GM23338 (cell line): ENCODE results near the gene GMPR. TPM values are rescaled to one million over a fixed set of nuclear protein-coding genes. Genes with fewer than 3 reads are reported as not detected.

ENCODE experiments used
- ATAC-seq: fragments of 200-7000 bp; cut with Tn5 transposase; 3 replicates; pipeline ENCODE4 v1.9.1; 2020
- DNase-seq: peaks from one replicate; pipeline ENCODE4 v3.0.0-alpha.2; 2015; ENCODE audit warnings: low spot score
- H2AFZ ChIP-seq: fragments of 200-600 bp; sonication (generic); 2 replicates; pipeline ENCODE4 v1.8.0; 2016; ENCODE audit warnings: antibody characterized with exemption, mild to moderate bottlenecking, moderate library complexity
- H3F3A ChIP-seq: fragments of 200-600 bp; sonication (generic); replicated peaks from 2 replicates; pipeline ENCODE4 v1.8.0; 2017; ENCODE audit warnings: antibody characterized with exemption, mixed run types, low read depth
- H3K27ac ChIP-seq: fragments of 200-600 bp; sonication (generic); 2 replicates; pipeline ENCODE4 v1.6.1; 2016; ENCODE audit warnings: low read depth
- H3K27me3 ChIP-seq: fragments of 200-600 bp; sonication (generic); 2 replicates; pipeline ENCODE4 v1.8.0; 2016; ENCODE audit warnings: mild to moderate bottlenecking, mixed run types, moderate library complexity; ENCODE audit not compliant: insufficient read depth
- H3K36me3 ChIP-seq: fragments of 200-600 bp; sonication (generic); 2 replicates; pipeline ENCODE4 v1.8.0; 2016; ENCODE audit warnings: mild to moderate bottlenecking; ENCODE audit not compliant: insufficient read depth
- H3K4me1 ChIP-seq: fragments of 200-600 bp; sonication (generic); 2 replicates; pipeline ENCODE4 v1.8.0; 2016; ENCODE audit warnings: mild to moderate bottlenecking, moderate library complexity; ENCODE audit not compliant: insufficient read depth
- H3K4me2 ChIP-seq: fragments of 200-600 bp; sonication (generic); 2 replicates; pipeline ENCODE4 v1.7.1; 2017; ENCODE audit warnings: mixed run types
- H3K4me3 ChIP-seq: fragments of 200-600 bp; sonication (generic); 2 replicates; pipeline ENCODE4 v1.6.1; 2016; ENCODE audit warnings: mixed run types
- H3K79me2 ChIP-seq: fragments of 200-600 bp; sonication (generic); replicated peaks from 2 replicates; pipeline ENCODE4 v1.8.0; 2017; ENCODE audit warnings: mild to moderate bottlenecking; ENCODE audit not compliant: insufficient read depth
- H3K9me2 ChIP-seq: fragments of 200-600 bp; sonication (generic); 2 replicates; pipeline ENCODE4 v1.8.0; 2017; ENCODE audit not compliant: insufficient read depth
- H4K20me1 ChIP-seq: fragments of 200-600 bp; sonication (generic); replicated peaks from 2 replicates; pipeline ENCODE4 v1.8.0; 2017; ENCODE audit warnings: mild to moderate bottlenecking; ENCODE audit not compliant: insufficient read depth
- H3K27ac Mint-ChIP-seq: 2 replicates; pipeline ENCODE4 v1.8.0; 2020; ENCODE audit warnings: inconsistent platforms, mild to moderate bottlenecking, moderate library complexity, mixed read lengths
- H3K27me3 Mint-ChIP-seq: 3 replicates; pipeline ENCODE4 v1.8.0; 2022; ENCODE audit warnings: low read depth, mild to moderate bottlenecking, moderate library complexity, mixed read lengths, inconsistent platforms; ENCODE audit not compliant: insufficient read depth, poor library complexity
- H3K36me3 Mint-ChIP-seq: 3 replicates; pipeline ENCODE4 v1.8.0; 2021; ENCODE audit warnings: low read depth, mild to moderate bottlenecking, inconsistent platforms, moderate library complexity, mixed read lengths
- H3K4me1 Mint-ChIP-seq: 3 replicates; pipeline ENCODE4 v1.8.0; 2020; ENCODE audit warnings: mild to moderate bottlenecking, inconsistent platforms, mixed read lengths
- H3K4me3 Mint-ChIP-seq: 3 replicates; pipeline ENCODE4 v1.8.0; 2021; ENCODE audit warnings: moderate library complexity, mild to moderate bottlenecking, inconsistent platforms, mixed read lengths
- H3K9me3 Mint-ChIP-seq: 3 replicates; pipeline ENCODE4 v1.8.0; 2020; ENCODE audit warnings: moderate library complexity, mild to moderate bottlenecking, inconsistent platforms, mixed read lengths
- CREB1 ChIP-seq: fragments of 250-450 bp; sonication (Bioruptor Pico); IDR thresholded peaks from 2 replicates; pipeline ENCODE4 v1.5.0; 2020; ENCODE audit warnings: low read depth, mild to moderate bottlenecking, moderate library complexity
- EZH2 ChIP-seq: fragments of 200-600 bp; sonication (generic); IDR thresholded peaks from one replicate; pipeline ENCODE4 v1.8.0; 2017; ENCODE audit warnings: antibody characterized with exemption, mild to moderate bottlenecking, low read depth; ENCODE audit not compliant: unreplicated experiment
- EZH2phosphoT487 ChIP-seq: fragments of 200-600 bp; sonication (generic); IDR thresholded peaks from one replicate; pipeline ENCODE4 v1.8.1; 2018; ENCODE audit warnings: antibody characterized with exemption; ENCODE audit not compliant: unreplicated experiment
- JUNB ChIP-seq: IDR thresholded peaks from one replicate; pipeline ENCODE4 v1.6.1; 2016; ENCODE audit warnings: antibody characterized with exemption; ENCODE audit not compliant: unreplicated experiment
- NANOG ChIP-seq: IDR thresholded peaks from 2 replicates; pipeline ENCODE4 v1.6.1; 2016; ENCODE audit warnings: antibody characterized with exemption, borderline replicate concordance
- POLR2AphosphoS5 ChIP-seq: IDR thresholded peaks from 2 replicates; pipeline ENCODE4 v1.6.1; 2016; ENCODE audit warnings: antibody characterized with exemption, low read depth
- STAT1 ChIP-seq: IDR thresholded peaks from one replicate; pipeline ENCODE4 v1.6.1; 2016; ENCODE audit warnings: antibody characterized with exemption; ENCODE audit not compliant: unreplicated experiment
- ZNF114 ChIP-seq: fragments of 250-450 bp; sonication (Bioruptor Pico); IDR thresholded peaks from 2 replicates; pipeline ENCODE4 v1.5.0; 2020; ENCODE audit warnings: mild to moderate bottlenecking, moderate library complexity
- ZNF331 ChIP-seq: fragments of 250-450 bp; sonication (Bioruptor Pico); IDR thresholded peaks from 2 replicates; pipeline ENCODE4 v1.5.0; 2020; ENCODE audit warnings: low read depth, mild to moderate bottlenecking, moderate library complexity
- polyA plus RNA-seq: library from polyadenylated mRNA; unstranded; fragments of >200 nt; fragmentation: Nextera tagmentation; extraction: Ambion mirVana; gene quantifications from 2 replicates; pipeline ENCODE4 v1.2.1, GENCODE V29; 2016
- total RNA-seq: library from RNA; depleted of rRNA; stranded (reverse); fragments of >200 nt; shearing (Covaris generic); gene quantifications from 2 replicates; pipeline ENCODE4 v1.2.3, GENCODE V29; 2014
- TF ChIP-seq, protein P1 (sequence below): IDR thresholded peaks from 2 replicates; pipeline ENCODE4 v1.6.1; 2016; ENCODE audit warnings: antibody characterized with exemption
- TF ChIP-seq, protein P2 (sequence below), 2 experiments: fragments of 200-600 bp in 1 of 2; sonication (generic) in 1 of 2; conservative IDR thresholded peaks; 2 replicates each; pipeline versions ENCODE4 v1.5.1 to v1.6.1; 2016 to 2017; ENCODE audit warnings: antibody characterized with exemption in 2 of 2, low read depth in 2 of 2, mild to moderate bottlenecking in 2 of 2, moderate library complexity in 1 of 2
- TF ChIP-seq, protein P3 (sequence below): fragments of 250-450 bp; sonication (Bioruptor Pico); IDR thresholded peaks from 2 replicates; pipeline ENCODE4 v1.5.0; 2020; ENCODE audit warnings: mild to moderate bottlenecking, moderate library complexity
- TF ChIP-seq, protein P4 (sequence below): IDR thresholded peaks from one replicate; pipeline ENCODE4 v1.6.1; 2018; ENCODE audit warnings: antibody characterized with exemption; ENCODE audit not compliant: unreplicated experiment

The GMPR gene
- total and polyA plus RNA-seq, 2 experiments from 2014 or later: 0.23 to 0.35 TPM

DNA sequence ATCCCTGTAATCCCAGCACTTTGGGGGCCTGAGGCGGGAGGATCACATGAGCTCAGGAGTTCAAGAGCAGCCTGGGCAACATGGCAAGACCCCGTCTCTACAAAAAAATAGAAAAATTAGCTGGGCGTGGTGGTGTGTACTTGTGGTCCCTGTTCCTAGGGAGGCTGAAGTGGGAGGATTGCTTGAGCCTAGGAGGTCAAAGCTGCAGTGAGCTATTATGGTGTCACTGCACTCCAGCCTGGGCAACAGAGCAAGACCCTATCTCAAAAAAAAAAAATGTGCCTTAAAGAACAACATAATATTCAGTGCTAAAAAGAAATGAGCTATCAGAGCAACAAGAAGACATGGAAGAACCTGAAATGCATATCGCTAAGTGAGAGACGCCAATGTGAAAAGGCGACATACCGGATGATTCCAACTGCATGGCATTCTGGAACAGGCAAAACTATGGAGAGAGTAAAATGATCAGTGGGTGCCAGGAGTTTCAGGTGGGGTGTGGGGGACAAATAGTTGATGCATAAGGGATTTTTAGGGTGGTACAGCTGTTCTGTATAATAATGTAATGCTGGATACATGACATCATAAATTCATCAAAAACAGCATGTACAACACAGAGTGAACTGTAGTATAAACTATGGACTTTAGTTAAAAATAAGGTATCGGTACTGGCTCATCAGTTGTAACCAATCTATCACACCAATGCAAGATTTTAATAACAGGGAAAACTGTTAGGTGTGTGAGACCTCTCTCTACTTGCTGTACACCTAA, 80.8 kb downstream of the GMPR start:
- Histone ChIP-seq H3K27ac (no peak overlapping the region), H3K4me1 (peaks cover 3% of the 10 kb centered on the region; the same call in 1 of the 2 replicates), H3K9me2 (no peaks in the 10 kb centered on the region), H2AFZ (no peak overlapping the region), H3K36me3 (no peaks in the 10 kb centered on the region), H4K20me1 (no peaks in the 10 kb centered on the region), H3K4me2 (no peak overlapping the region), H3K79me2 (no peaks in the 10 kb centered on the region), H3F3A (no peaks in the 10 kb centered on the region), H3K4me3 (no peak overlapping the region), H3K27me3 (no peaks in the 10 kb centered on the region)
- H3K36me3 Mint-ChIP-seq: no peaks in the 10 kb centered on the region
- TF ChIP-seq ZNF114 (CRISPR knock-in tag): no peak
- TF ChIP-seq POLR2AphosphoS5: no peak
- TF ChIP-seq JUNB: no peak
- no peak for TF ChIP-seq ZNF331 (CRISPR knock-in tag)
- TF ChIP-seq CREB1 (CRISPR knock-in tag): no peak
- no peak for TF ChIP-seq STAT1
- TF ChIP-seq, protein P1, sequence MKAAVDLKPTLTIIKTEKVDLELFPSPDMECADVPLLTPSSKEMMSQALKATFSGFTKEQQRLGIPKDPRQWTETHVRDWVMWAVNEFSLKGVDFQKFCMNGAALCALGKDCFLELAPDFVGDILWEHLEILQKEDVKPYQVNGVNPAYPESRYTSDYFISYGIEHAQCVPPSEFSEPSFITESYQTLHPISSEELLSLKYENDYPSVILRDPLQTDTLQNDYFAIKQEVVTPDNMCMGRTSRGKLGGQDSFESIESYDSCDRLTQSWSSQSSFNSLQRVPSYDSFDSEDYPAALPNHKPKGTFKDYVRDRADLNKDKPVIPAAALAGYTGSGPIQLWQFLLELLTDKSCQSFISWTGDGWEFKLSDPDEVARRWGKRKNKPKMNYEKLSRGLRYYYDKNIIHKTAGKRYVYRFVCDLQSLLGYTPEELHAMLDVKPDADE: no peak
- TF ChIP-seq, protein P2, sequence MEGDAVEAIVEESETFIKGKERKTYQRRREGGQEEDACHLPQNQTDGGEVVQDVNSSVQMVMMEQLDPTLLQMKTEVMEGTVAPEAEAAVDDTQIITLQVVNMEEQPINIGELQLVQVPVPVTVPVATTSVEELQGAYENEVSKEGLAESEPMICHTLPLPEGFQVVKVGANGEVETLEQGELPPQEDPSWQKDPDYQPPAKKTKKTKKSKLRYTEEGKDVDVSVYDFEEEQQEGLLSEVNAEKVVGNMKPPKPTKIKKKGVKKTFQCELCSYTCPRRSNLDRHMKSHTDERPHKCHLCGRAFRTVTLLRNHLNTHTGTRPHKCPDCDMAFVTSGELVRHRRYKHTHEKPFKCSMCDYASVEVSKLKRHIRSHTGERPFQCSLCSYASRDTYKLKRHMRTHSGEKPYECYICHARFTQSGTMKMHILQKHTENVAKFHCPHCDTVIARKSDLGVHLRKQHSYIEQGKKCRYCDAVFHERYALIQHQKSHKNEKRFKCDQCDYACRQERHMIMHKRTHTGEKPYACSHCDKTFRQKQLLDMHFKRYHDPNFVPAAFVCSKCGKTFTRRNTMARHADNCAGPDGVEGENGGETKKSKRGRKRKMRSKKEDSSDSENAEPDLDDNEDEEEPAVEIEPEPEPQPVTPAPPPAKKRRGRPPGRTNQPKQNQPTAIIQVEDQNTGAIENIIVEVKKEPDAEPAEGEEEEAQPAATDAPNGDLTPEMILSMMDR (conservative IDR thresholded peaks at IDR 0.05; ENCODE audit: low read depth in 2 of 2): no peak
- TF ChIP-seq EZH2phosphoT487: no peak
- TF ChIP-seq, protein P3, sequence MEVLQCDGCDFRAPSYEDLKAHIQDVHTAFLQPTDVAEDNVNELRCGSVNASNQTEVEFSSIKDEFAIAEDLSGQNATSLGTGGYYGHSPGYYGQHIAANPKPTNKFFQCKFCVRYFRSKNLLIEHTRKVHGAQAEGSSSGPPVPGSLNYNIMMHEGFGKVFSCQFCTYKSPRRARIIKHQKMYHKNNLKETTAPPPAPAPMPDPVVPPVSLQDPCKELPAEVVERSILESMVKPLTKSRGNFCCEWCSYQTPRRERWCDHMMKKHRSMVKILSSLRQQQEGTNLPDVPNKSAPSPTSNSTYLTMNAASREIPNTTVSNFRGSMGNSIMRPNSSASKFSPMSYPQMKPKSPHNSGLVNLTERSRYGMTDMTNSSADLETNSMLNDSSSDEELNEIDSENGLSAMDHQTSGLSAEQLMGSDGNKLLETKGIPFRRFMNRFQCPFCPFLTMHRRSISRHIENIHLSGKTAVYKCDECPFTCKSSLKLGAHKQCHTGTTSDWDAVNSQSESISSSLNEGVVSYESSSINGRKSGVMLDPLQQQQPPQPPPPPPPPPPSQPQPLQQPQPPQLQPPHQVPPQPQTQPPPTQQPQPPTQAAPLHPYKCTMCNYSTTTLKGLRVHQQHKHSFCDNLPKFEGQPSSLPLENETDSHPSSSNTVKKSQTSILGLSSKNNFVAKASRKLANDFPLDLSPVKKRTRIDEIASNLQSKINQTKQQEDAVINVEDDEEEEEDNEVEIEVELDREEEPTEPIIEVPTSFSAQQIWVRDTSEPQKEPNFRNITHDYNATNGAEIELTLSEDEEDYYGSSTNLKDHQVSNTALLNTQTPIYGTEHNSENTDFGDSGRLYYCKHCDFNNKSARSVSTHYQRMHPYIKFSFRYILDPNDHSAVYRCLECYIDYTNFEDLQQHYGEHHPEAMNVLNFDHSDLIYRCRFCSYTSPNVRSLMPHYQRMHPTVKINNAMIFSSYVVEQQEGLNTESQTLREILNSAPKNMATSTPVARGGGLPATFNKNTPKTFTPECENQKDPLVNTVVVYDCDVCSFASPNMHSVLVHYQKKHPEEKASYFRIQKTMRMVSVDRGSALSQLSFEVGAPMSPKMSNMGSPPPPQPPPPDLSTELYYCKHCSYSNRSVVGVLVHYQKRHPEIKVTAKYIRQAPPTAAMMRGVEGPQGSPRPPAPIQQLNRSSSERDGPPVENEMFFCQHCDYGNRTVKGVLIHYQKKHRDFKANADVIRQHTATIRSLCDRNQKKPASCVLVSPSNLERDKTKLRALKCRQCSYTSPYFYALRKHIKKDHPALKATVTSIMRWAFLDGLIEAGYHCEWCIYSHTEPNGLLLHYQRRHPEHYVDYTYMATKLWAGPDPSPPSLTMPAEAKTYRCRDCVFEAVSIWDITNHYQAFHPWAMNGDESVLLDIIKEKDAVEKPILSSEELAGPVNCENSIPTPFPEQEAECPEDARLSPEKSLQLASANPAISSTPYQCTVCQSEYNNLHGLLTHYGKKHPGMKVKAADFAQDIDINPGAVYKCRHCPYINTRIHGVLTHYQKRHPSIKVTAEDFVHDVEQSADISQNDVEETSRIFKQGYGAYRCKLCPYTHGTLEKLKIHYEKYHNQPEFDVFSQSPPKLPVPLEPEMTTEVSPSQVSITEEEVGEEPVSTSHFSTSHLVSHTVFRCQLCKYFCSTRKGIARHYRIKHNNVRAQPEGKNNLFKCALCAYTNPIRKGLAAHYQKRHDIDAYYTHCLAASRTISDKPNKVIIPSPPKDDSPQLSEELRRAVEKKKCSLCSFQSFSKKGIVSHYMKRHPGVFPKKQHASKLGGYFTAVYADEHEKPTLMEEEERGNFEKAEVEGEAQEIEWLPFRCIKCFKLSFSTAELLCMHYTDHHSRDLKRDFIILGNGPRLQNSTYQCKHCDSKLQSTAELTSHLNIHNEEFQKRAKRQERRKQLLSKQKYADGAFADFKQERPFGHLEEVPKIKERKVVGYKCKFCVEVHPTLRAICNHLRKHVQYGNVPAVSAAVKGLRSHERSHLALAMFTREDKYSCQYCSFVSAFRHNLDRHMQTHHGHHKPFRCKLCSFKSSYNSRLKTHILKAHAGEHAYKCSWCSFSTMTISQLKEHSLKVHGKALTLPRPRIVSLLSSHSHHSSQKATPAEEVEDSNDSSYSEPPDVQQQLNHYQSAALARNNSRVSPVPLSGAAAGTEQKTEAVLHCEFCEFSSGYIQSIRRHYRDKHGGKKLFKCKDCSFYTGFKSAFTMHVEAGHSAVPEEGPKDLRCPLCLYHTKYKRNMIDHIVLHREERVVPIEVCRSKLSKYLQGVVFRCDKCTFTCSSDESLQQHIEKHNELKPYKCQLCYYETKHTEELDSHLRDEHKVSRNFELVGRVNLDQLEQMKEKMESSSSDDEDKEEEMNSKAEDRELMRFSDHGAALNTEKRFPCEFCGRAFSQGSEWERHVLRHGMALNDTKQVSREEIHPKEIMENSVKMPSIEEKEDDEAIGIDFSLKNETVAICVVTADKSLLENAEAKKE (CRISPR knock-in tag): no peak
- TF ChIP-seq EZH2: no peak
- TF ChIP-seq, protein P4, sequence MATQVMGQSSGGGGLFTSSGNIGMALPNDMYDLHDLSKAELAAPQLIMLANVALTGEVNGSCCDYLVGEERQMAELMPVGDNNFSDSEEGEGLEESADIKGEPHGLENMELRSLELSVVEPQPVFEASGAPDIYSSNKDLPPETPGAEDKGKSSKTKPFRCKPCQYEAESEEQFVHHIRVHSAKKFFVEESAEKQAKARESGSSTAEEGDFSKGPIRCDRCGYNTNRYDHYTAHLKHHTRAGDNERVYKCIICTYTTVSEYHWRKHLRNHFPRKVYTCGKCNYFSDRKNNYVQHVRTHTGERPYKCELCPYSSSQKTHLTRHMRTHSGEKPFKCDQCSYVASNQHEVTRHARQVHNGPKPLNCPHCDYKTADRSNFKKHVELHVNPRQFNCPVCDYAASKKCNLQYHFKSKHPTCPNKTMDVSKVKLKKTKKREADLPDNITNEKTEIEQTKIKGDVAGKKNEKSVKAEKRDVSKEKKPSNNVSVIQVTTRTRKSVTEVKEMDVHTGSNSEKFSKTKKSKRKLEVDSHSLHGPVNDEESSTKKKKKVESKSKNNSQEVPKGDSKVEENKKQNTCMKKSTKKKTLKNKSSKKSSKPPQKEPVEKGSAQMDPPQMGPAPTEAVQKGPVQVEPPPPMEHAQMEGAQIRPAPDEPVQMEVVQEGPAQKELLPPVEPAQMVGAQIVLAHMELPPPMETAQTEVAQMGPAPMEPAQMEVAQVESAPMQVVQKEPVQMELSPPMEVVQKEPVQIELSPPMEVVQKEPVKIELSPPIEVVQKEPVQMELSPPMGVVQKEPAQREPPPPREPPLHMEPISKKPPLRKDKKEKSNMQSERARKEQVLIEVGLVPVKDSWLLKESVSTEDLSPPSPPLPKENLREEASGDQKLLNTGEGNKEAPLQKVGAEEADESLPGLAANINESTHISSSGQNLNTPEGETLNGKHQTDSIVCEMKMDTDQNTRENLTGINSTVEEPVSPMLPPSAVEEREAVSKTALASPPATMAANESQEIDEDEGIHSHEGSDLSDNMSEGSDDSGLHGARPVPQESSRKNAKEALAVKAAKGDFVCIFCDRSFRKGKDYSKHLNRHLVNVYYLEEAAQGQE: no peak
- TF ChIP-seq NANOG: no peak
- no peak for ATAC-seq
- peaks cover 26% of the 10 kb centered on the region for H3K4me1 Mint-ChIP-seq
- no peak overlapping the region for H3K4me3 Mint-ChIP-seq
- DNase-seq: no peak
- no peaks in the 10 kb centered on the region for H3K9me3 Mint-ChIP-seq
- no peak overlapping the region for H3K27ac Mint-ChIP-seq
- H3K27me3 Mint-ChIP-seq: no peaks in the 10 kb centered on the region
